Cardiac muscle cell (in vitro differentiated cells and primary cell): ENCODE results near the gene LGI4. TPM values are rescaled to one million over a fixed set of nuclear protein-coding genes. Genes with fewer than 3 reads are reported as not detected.

Experiments used
- DNase-seq, 2 donors: peaks; one replicate each; pipeline versions ENCODE4 v3.0.0 to v3.0.0-alpha.2; 2010 to 2017; ENCODE audit warnings: low read depth in 1 of 2, low spot score in 1 of 2
- H3K27ac ChIP-seq: fragments of 200-600 bp; sonication (generic); 2 replicates; pipeline ENCODE4 v1.5.1; 2016
- H3K27me3 ChIP-seq: fragments of 200-600 bp; sonication (generic); 2 replicates; pipeline ENCODE4 v1.6.0; 2016; ENCODE audit warnings: control low read depth
- H3K36me3 ChIP-seq: fragments of 200-600 bp; sonication (generic); 2 replicates; pipeline ENCODE4 v1.5.1; 2016; ENCODE audit warnings: control low read depth
- H3K4me1 ChIP-seq: fragments of 200-600 bp; sonication (generic); 2 replicates; pipeline ENCODE4 v1.8.1; 2017; ENCODE audit warnings: low read depth, mild to moderate bottlenecking, mixed run types
- H3K4me3 ChIP-seq: fragments of 200-600 bp; sonication (generic); 2 replicates; pipeline ENCODE4 v1.5.1; 2016; ENCODE audit warnings: mild to moderate bottlenecking
- H3K9me3 ChIP-seq: fragments of 200-600 bp; sonication (generic); 2 replicates; pipeline ENCODE4 v1.5.1; 2017; ENCODE audit warnings: low read depth, mild to moderate bottlenecking, control low read depth
- polyA plus RNA-seq: library from polyadenylated mRNA; unstranded; fragments of >200 nt; fragmentation: Nextera tagmentation; extraction: Ambion mirVana; gene quantifications from 2 replicates; pipeline ENCODE4 v1.2.1, GENCODE V29; 2016
- total RNA-seq: library from RNA; depleted of rRNA; stranded (reverse); fragments of >200 nt; gene quantifications from 2 replicates; pipeline ENCODE4 v1.2.3, GENCODE V29; 2016
- TF ChIP-seq, protein P1 (sequence below): IDR thresholded peaks from 2 replicates; pipeline ENCODE4 v1.5.1; 2012; ENCODE audit warnings: low read depth, mild to moderate bottlenecking, low read length

The LGI4 gene
- total and polyA plus RNA-seq, 2 experiments from 2014 or later = 26.7 to 45.5 TPM

DNA sequence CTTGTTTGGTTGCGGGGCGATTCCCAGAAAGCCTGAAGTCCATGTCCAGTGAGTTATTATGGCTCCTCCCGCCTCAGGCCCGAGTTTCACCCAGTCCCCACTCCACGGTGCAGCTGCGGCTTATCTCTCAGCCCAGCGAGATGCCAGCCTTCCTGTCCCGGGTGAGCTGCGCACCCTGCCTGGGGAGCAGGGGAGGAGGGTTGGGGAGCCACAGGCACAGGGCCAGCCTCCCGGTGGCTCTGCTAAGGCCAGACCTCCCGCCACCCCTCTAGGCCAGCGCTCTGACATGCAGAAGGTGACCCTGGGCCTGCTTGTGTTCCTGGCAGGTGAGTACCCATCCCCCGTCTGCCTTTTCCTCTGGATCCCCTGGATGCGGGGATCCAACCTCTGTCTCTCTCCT, 15.8 kb downstream of the LGI4 start:
- Histone ChIP-seq H3K36me3 (no peaks in the 10 kb centered on the region), H3K4me1 (no peaks in the 10 kb centered on the region), H3K4me3 (no peak overlapping the region), H3K9me3 (no peaks in the 10 kb centered on the region), H3K27ac (no peak overlapping the region), H3K27me3 (no peaks in the 10 kb centered on the region)
- TF ChIP-seq, protein P1, sequence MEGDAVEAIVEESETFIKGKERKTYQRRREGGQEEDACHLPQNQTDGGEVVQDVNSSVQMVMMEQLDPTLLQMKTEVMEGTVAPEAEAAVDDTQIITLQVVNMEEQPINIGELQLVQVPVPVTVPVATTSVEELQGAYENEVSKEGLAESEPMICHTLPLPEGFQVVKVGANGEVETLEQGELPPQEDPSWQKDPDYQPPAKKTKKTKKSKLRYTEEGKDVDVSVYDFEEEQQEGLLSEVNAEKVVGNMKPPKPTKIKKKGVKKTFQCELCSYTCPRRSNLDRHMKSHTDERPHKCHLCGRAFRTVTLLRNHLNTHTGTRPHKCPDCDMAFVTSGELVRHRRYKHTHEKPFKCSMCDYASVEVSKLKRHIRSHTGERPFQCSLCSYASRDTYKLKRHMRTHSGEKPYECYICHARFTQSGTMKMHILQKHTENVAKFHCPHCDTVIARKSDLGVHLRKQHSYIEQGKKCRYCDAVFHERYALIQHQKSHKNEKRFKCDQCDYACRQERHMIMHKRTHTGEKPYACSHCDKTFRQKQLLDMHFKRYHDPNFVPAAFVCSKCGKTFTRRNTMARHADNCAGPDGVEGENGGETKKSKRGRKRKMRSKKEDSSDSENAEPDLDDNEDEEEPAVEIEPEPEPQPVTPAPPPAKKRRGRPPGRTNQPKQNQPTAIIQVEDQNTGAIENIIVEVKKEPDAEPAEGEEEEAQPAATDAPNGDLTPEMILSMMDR = no peak
- no peak for DNase-seq

DNA sequence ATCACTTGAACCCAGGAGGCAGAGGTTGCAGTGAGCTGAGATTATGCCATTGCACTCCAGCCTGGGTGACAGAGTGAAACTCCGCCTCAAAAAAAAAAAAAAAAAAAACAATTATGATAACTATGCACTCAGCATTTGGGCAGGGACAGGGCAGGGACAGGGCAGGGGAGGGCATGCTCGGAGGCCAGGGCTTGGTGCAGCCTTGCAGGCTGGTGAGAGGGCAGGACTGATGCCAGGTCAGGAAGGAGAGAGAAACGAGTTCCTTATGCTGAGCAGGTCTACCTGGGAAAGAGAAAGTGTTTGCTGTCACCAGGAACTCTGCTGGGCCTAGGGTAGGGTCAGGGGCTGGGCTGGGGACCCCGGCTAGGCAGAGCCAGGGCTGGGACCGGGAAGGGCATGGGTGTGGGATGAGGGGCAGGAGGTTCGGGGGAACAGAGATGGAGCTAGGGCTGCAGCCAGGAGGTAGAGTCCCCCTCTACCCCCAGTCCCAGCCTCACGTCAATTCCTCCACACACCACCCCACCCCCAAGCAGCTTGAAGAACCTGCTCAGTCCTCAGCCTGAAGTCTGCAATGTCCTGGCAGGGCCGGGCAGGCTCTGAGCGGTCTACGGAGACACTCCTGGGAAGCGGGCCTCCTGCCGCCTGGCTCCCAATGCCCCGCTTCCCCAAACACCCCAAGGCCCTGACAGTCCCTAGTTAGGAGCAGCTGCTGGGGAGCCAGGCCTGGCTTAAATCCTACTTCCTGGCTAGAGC, 16.4 kb downstream of the LGI4 start:
- H3K4me1 ChIP-seq = no peaks in the 10 kb centered on the region
- H3K36me3 ChIP-seq = no peaks in the 10 kb centered on the region
- TF ChIP-seq, protein P1 = no peak
- no peak overlapping the region for H3K4me3 ChIP-seq
- H3K9me3 ChIP-seq = no peaks in the 10 kb centered on the region
- H3K27ac ChIP-seq = no peak overlapping the region
- no peaks in the 10 kb centered on the region for H3K27me3 ChIP-seq
- DNase-seq = no peak

DNA sequence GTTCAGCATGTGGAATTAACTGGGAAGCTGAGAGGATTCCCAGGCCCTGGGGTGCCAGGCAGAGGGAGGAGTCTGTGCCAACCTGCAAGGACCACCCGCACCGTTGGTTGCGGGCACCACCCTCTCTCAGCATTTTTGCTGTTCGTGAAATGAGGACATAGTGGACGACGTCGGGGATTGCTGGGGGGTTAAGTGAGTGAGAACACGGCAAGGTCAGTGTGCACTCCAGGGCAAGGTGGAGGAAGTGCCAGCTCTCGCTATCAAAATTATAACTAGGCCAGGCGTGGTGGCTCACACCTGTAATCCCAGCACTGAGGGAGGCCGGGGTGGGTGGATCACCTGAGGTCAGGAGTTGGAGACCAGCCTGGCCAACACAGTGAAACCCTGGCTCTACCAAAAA, 17.1 kb downstream of the LGI4 start:
- no peak overlapping the region for H3K4me3 ChIP-seq
- H3K27me3 ChIP-seq = no peaks in the 10 kb centered on the region
- H3K4me1 ChIP-seq = no peaks in the 10 kb centered on the region
- no peak for DNase-seq
- no peaks in the 10 kb centered on the region for H3K36me3 ChIP-seq
- no peaks in the 10 kb centered on the region for H3K9me3 ChIP-seq
- no peak overlapping the region for H3K27ac ChIP-seq
- TF ChIP-seq, protein P1 = no peak

DNA sequence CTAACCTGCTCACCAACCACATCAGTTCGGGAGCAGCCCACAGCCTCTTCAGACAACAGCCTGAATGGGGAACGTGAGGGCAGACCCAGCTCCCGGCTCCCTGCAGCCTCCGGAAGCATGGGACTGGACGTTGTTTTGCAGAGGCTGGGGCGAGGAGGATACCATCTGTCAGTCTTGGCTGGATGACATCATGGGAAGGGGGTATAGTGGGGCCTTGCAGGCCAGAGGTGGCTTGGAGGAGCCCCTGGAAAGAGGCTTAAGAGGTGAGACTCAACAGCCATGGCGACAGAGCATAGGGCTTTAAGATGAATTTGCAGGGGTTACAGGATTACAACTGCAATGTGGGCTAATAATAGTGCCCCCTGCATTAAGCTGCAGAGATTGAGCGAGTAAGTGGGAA, 17.7 kb downstream of the LGI4 start:
- Histone ChIP-seq H3K4me1 (no peaks in the 10 kb centered on the region), H3K4me3 (no peak overlapping the region), H3K27ac (no peak overlapping the region)

DNA sequence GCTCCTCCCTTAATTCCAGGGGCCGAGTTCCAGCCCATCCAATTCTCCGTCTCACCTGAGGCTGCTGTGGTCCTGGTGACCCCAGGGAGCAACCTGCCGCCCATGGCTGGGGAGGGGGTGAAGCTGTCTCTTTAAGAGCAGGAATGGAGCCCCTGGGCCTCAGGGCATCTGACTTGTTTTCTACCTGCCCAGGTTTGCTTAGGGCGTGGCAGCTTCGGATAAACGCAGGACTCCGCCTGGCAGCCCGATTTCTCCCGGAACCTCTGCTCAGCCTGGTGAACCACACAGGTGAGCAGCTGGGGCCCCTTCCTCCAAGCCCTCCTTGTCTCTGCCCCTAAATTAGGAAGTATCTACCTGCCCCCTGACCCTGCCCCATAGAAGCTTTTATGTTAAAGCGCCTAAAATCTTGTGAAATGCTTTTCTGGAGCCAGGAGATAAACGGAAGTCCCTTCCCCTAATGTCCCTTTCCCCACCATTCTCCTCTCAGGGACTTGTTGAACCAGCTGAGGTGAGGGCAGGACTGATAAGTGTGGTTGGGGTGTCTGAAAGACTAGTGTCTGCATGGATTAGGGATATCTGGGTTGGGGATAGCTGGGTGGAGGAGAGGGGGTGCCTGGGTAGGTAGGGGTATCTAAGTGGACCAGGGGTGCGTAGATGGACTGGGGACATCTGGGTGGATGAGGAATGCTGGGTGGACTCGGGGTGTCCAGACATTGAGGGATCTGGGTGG, 18.6 kb downstream of the LGI4 start:
- DNase-seq = no peak
- TF ChIP-seq, protein P1 = no peak
- H3K27ac ChIP-seq = no peak overlapping the region
- no peaks in the 10 kb centered on the region for H3K36me3 ChIP-seq
- no peaks in the 10 kb centered on the region for H3K27me3 ChIP-seq
- H3K4me1 ChIP-seq = no peaks in the 10 kb centered on the region
- H3K9me3 ChIP-seq = no peaks in the 10 kb centered on the region
- no peak overlapping the region for H3K4me3 ChIP-seq

More for the DNA sequence above, 17.7 kb downstream of the LGI4 start:
- DNase-seq = no peak
- Histone ChIP-seq H3K9me3 (no peaks in the 10 kb centered on the region), H3K27me3 (no peaks in the 10 kb centered on the region), H3K36me3 (no peaks in the 10 kb centered on the region)
- TF ChIP-seq, protein P1 = no peak
